SK-N-SH (cell line): ENCODE data around the gene PPP1R14C. TPM values are rescaled to one million over a fixed set of nuclear protein-coding genes. Genes with fewer than 3 reads are reported as not detected.

Experiments used
- CTCF ChIA-PET: fragments of 300-600, 350-600 bp; formaldehyde crosslinking; extraction: SDS; loops from one replicate; lab custom pipeline; 2021; lab: Yijun Ruan, JAX
- POLR2A ChIA-PET: fragments of 350-600 bp; sonication (Branson Sonifier 250); formaldehyde crosslinking; extraction: SDS; loops from one replicate; lab custom pipeline; 2020; ENCODE audit warnings: antibody characterized with exemption, inconsistent platforms; lab: Yijun Ruan, JAX
- DNase-seq: peaks from one replicate; pipeline ENCODE4 v3.0.0; 2012
- H2AFZ ChIP-seq: fragments of 200-600 bp; sonication (generic); 2 replicates; pipeline ENCODE4 v1.8.1; 2016; ENCODE audit warnings: antibody characterized with exemption, mild to moderate bottlenecking, low read depth
- H3F3A ChIP-seq: fragments of 200-600 bp; sonication (generic); replicated peaks from 2 replicates; pipeline ENCODE3; 2016; ENCODE audit warnings: antibody characterized with exemption, mild to moderate bottlenecking; ENCODE audit not compliant: insufficient read depth
- H3K27ac ChIP-seq, 2 experiments: fragments of 200-500 bp in 1 of 2; fragments of 200-600 bp in 1 of 2; sonication (Bioruptor generic) in 1 of 2; sonication (generic), shearing (Covaris generic) in 1 of 2; 2 replicates each; pipeline versions ENCODE4 v1.5.1 to v1.6.1; 2014 to 2016; ENCODE audit warnings: low read depth in 2 of 2, inconsistent platforms in 1 of 2, low read length in 1 of 2, mild to moderate bottlenecking in 1 of 2, mixed read lengths in 1 of 2
- H3K27me3 ChIP-seq: fragments of 200-600 bp; sonication (generic), shearing (Covaris generic); 2 replicates; pipeline ENCODE4 v1.6.1; 2016; ENCODE audit warnings: mixed run types; ENCODE audit not compliant: insufficient read depth
- H3K36me3 ChIP-seq, 2 experiments: fragments of 200-500 bp in 1 of 2; fragments of 200-600 bp in 1 of 2; sonication (Bioruptor generic) in 1 of 2; sonication (generic) in 1 of 2; replicated peaks in 1 of 2; 2 replicates each; pipeline versions ENCODE3 to v1.5.1; 2014 to 2016; ENCODE audit warnings: low read length in 1 of 2, mild to moderate bottlenecking in 1 of 2; ENCODE audit not compliant: insufficient read depth in 2 of 2, control insufficient read depth in 1 of 2
- H3K4me1 ChIP-seq, 2 experiments: fragments of 200-500 bp in 1 of 2; fragments of 200-600 bp in 1 of 2; sonication (Bioruptor generic) in 1 of 2; sonication (generic), shearing (Covaris generic) in 1 of 2; 2 replicates each; pipeline versions ENCODE4 v1.5.1 to v1.6.1; 2014 to 2016; ENCODE audit warnings: low read depth in 1 of 2, low read length in 1 of 2, mixed run types in 1 of 2; ENCODE audit not compliant: insufficient read depth in 2 of 2, control insufficient read depth in 1 of 2
- H3K4me2 ChIP-seq: fragments of 200-600 bp; sonication (generic), shearing (Covaris generic); 2 replicates; pipeline ENCODE4 v1.6.1; 2017; ENCODE audit warnings: mixed run types
- H3K4me3 ChIP-seq, 2 experiments: fragments of 200-500 bp in 1 of 2; fragments of 200-600 bp in 1 of 2; sonication (Bioruptor generic) in 1 of 2; sonication (generic), shearing (Covaris generic) in 1 of 2; 2 replicates each; pipeline versions ENCODE4 v1.5.1 to v1.8.1; 2014 to 2016; ENCODE audit warnings: low read depth in 2 of 2, inconsistent platforms in 1 of 2, low read length in 1 of 2, mild to moderate bottlenecking in 1 of 2, mixed read lengths in 1 of 2, moderate library complexity in 1 of 2
- H3K79me2 ChIP-seq: fragments of 200-600 bp; sonication (generic); 2 replicates; pipeline ENCODE4 v1.8.1; 2017; ENCODE audit warnings: mild to moderate bottlenecking; ENCODE audit not compliant: insufficient read depth
- H3K9ac ChIP-seq: fragments of 200-600 bp; sonication (generic); 2 replicates; pipeline ENCODE4 v1.6.1; 2017; ENCODE audit warnings: mixed run types
- H3K9me2 ChIP-seq: fragments of 200-600 bp; sonication (generic); 2 replicates; pipeline ENCODE4 v1.6.1; 2017; ENCODE audit warnings: mixed run types
- H3K9me3 ChIP-seq: fragments of 200-600 bp; sonication (generic); 2 replicates; pipeline ENCODE4 v1.6.1; 2017; ENCODE audit warnings: mixed run types, mild to moderate bottlenecking, moderate library complexity
- H4K20me1 ChIP-seq: fragments of 200-600 bp; sonication (generic); 2 replicates; pipeline ENCODE4 v1.6.1; 2017; ENCODE audit warnings: mild to moderate bottlenecking, mixed run types; ENCODE audit not compliant: insufficient read depth
- CHD2 ChIP-seq: fragments of 150-350 bp; IDR thresholded peaks from 2 replicates; pipeline ENCODE4 v1.6.1; 2018; ENCODE audit warnings: low read length; ENCODE audit not compliant: partially characterized antibody
- EP300 ChIP-seq, 2 experiments: IDR thresholded peaks; 2 replicates each; pipeline versions ENCODE4 v1.4.0 to v1.6.1; 2012; ENCODE audit warnings: borderline replicate concordance in 1 of 2, low read depth in 1 of 2, low read length in 1 of 2
- FOSL2 ChIP-seq: IDR thresholded peaks from 2 replicates; pipeline ENCODE4 v1.4.0; 2012; ENCODE audit warnings: low read depth, mild to moderate bottlenecking, moderate library complexity, borderline replicate concordance
- NRF1 ChIP-seq: IDR thresholded peaks from 2 replicates; pipeline ENCODE4 v1.6.1; 2012; ENCODE audit warnings: low read depth, mild to moderate bottlenecking, low read length
- POLR2AphosphoS5 ChIP-seq: IDR thresholded peaks from 2 replicates; pipeline ENCODE4 v1.6.1; 2012; ENCODE audit warnings: low read depth, low read length
- RAD21 ChIP-seq: IDR thresholded peaks from 2 replicates; pipeline ENCODE4 v1.6.1; 2012; ENCODE audit warnings: mild to moderate bottlenecking, low read length
- RCOR1 ChIP-seq: fragments of 150-350 bp; IDR thresholded peaks from 2 replicates; pipeline ENCODE4 v1.6.1; 2017; ENCODE audit warnings: antibody characterized with exemption, low read length
- RXRA ChIP-seq: IDR thresholded peaks from 2 replicates; pipeline ENCODE4 v1.4.0; 2012; ENCODE audit warnings: low read depth, mild to moderate bottlenecking, borderline replicate concordance
- SIN3A ChIP-seq: IDR thresholded peaks from 2 replicates; pipeline ENCODE4 v1.6.1; 2012; ENCODE audit warnings: low read depth, mild to moderate bottlenecking, low read length, moderate library complexity, borderline replicate concordance
- SMC3 ChIP-seq: IDR thresholded peaks from 2 replicates; pipeline ENCODE4 v1.6.1; 2012; ENCODE audit warnings: low read depth, low read length, improper control_type of control experiment
- TCF12 ChIP-seq: IDR thresholded peaks from 2 replicates; pipeline ENCODE4 v1.4.0; 2012
- YY1 ChIP-seq: IDR thresholded peaks from 2 replicates; pipeline ENCODE4 v1.4.0; 2012; ENCODE audit warnings: low read depth, mild to moderate bottlenecking
- WGBS: methylation state at CpG from one replicate; pipeline ENCODE4 v1.1.6; 2017; ENCODE audit warnings: low lambda C conversion rate; 5-methylcytosine and 5-hydroxymethylcytosine counted together
- polyA plus RNA-seq, 3 experiments: library from polyadenylated mRNA; depleted of rRNA; stranded (reverse); fragments of >200 nt; gene quantifications; 2 replicates each; pipeline ENCODE4 v1.2.3, GENCODE V29; 2012
- TF ChIP-seq, protein P1 (sequence below): fragments of 200-600 bp; sonication (generic); IDR thresholded peaks from 2 replicates; pipeline ENCODE4 v1.6.1; 2017; ENCODE audit warnings: antibody characterized with exemption, mild to moderate bottlenecking, moderate library complexity

The PPP1R14C gene
- polyA plus RNA-seq, 1 of the 3 experiments (the other 2 are of a cell fraction) = not detected

DNA sequence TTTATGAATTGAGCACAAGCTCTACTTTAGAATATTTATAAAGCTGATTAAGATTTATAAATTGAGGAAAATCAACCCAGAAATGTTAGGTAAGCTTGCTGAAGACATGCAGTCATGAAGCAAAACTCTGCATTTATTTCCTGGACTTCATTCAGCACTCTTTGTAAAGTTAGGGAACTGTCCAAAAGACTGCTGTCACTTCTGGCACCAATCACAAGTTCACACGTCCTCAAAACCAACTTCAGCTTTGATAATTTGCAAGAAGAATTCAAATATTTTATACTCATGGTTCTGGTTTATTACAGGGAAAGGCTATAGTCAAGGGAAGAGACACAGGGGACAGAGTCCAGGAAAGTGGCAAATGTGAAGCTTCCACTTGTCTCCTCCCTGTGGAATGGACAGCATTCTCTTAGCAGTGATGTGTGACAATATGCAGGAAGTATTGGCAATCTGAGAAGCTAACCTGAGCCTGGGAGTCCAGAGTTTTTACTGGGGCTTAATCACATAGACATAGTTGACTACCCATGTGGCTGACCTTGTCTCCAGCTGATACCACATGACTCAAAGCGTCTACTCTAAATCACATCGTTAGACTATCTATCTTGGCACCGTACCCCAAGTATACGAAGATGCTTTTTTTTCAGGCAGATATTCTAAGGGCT lies 85.4 kb downstream of the PPP1R14C start:
- H4K20me1 ChIP-seq = no peaks in the 10 kb centered on the region
- no peak overlapping the region for H3K9ac ChIP-seq
- no peaks in the 10 kb centered on the region for H3K36me3 ChIP-seq
- ChIA-PET POLR2A (no interaction called here), CTCF (no interaction called here)
- no peak overlapping the region for H3K27ac ChIP-seq
- H3K27me3 ChIP-seq = peaks cover 7% of the 10 kb centered on the region; the same call in 1 of the 2 replicates
- no peaks in the 10 kb centered on the region for H3F3A ChIP-seq
- no peaks in the 10 kb centered on the region for H3K9me2 ChIP-seq
- H3K9me3 ChIP-seq = no peaks in the 10 kb centered on the region
- 3% methylated on average over 5 of the region's 5 CpGs for WGBS
- no peak overlapping the region for H3K4me2 ChIP-seq
- H3K79me2 ChIP-seq = no peaks in the 10 kb centered on the region
- TF ChIP-seq CHD2 = no peak
- TF ChIP-seq POLR2AphosphoS5 = no peak
- no peak for TF ChIP-seq RXRA
- no peak for TF ChIP-seq RCOR1
- no peak for TF ChIP-seq RAD21
- no peak for TF ChIP-seq YY1
- no peak for TF ChIP-seq SIN3A
- TF ChIP-seq TCF12 = no peak
- no peak for TF ChIP-seq FOSL2
- no peak for TF ChIP-seq SMC3
- no peak overlapping the region for H2AFZ ChIP-seq
- H3K4me1 ChIP-seq = no peaks in the 10 kb centered on the region
- no peak overlapping the region for H3K4me3 ChIP-seq
- DNase-seq = no peak

DNA sequence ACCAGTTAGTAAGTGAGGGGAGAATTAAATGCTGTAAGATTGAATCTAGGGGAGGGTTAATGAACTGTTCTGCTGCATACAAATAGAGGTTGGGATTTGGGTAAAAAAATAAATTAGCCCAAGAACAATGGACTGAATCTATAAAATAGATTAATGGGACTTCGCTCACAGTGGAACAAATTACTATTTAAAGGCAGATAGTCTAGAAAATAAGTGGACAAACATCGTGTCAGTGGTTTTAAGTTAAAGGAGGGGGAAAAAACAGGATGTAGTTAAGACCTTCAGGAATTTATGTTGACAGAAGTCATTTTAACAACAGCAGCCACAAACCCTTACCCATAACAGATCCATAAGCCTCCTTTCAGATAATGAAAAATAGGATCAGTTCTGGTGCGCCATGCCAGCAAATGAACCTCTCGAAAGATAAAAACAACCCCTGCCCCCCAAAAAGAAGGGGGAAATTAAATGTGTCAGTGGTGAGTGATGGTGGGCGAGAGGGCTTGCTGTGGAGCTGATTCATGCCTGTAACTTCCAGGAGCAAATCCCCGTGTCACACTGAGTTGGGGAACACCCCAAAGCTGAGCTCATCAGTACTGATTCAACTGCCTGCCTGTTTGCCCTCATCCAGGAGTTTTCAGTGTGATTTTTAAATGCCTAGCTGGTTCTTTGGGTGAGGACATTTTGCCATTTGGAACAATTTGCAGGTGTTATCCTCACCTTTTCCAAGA lies 86.8 kb downstream of the PPP1R14C start:
- H3K27ac ChIP-seq = no peak overlapping the region
- H3F3A ChIP-seq = no peaks in the 10 kb centered on the region
- WGBS = 7% methylated on average over 5 of the region's 6 CpGs
- no peaks in the 10 kb centered on the region for H3K36me3 ChIP-seq
- TF ChIP-seq TCF12 = no peak
- TF ChIP-seq EP300 (IDR thresholded peaks at IDR 0.05; ENCODE audit: borderline replicate concordance in 1 of 2, low read depth in 1 of 2, low read length in 1 of 2) = no peak
- no peak for TF ChIP-seq NRF1
- TF ChIP-seq SIN3A = no peak
- TF ChIP-seq RXRA = no peak
- TF ChIP-seq, protein P1, sequence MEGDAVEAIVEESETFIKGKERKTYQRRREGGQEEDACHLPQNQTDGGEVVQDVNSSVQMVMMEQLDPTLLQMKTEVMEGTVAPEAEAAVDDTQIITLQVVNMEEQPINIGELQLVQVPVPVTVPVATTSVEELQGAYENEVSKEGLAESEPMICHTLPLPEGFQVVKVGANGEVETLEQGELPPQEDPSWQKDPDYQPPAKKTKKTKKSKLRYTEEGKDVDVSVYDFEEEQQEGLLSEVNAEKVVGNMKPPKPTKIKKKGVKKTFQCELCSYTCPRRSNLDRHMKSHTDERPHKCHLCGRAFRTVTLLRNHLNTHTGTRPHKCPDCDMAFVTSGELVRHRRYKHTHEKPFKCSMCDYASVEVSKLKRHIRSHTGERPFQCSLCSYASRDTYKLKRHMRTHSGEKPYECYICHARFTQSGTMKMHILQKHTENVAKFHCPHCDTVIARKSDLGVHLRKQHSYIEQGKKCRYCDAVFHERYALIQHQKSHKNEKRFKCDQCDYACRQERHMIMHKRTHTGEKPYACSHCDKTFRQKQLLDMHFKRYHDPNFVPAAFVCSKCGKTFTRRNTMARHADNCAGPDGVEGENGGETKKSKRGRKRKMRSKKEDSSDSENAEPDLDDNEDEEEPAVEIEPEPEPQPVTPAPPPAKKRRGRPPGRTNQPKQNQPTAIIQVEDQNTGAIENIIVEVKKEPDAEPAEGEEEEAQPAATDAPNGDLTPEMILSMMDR = no peak
- CTCF ChIA-PET = no interaction called here
- H3K9ac ChIP-seq = no peak overlapping the region
- H3K4me2 ChIP-seq = no peak overlapping the region
- DNase-seq = no peak
- H3K9me2 ChIP-seq = no peaks in the 10 kb centered on the region
- H3K79me2 ChIP-seq = no peaks in the 10 kb centered on the region
- H3K27me3 ChIP-seq = peaks cover 7% of the 10 kb centered on the region; the same call in 1 of the 2 replicates
- H3K4me1 ChIP-seq = no peaks in the 10 kb centered on the region
- no peaks in the 10 kb centered on the region for H3K9me3 ChIP-seq
- no peaks in the 10 kb centered on the region for H4K20me1 ChIP-seq
- H3K4me3 ChIP-seq = no peak overlapping the region
- no peak overlapping the region for H2AFZ ChIP-seq
- POLR2A ChIA-PET = no interaction called here
